IPS-18a (cell line): Measurements from ENCODE around the gene CTIF.

ENCODE experiments used
- H3K27ac ChIP-seq: one replicate; pipeline ENCODE4 v1.5.1; 2013; ENCODE audit warnings: low read length
- H3K27me3 ChIP-seq: one replicate; pipeline ENCODE4 v1.6.1; 2013; ENCODE audit warnings: mild to moderate bottlenecking, low read length; ENCODE audit not compliant: control insufficient read depth, insufficient read depth
- H3K36me3 ChIP-seq: one replicate; pipeline ENCODE4 v1.6.1; 2013; ENCODE audit warnings: low read depth, low read length; ENCODE audit not compliant: control insufficient read depth
- H3K4me1 ChIP-seq: one replicate; pipeline ENCODE4 v1.6.1; 2013; ENCODE audit warnings: low read depth, low read length; ENCODE audit not compliant: control insufficient read depth
- H3K4me3 ChIP-seq: one replicate; pipeline ENCODE4 v1.5.1; 2013; ENCODE audit warnings: low read length
- H3K9ac ChIP-seq: one replicate; pipeline ENCODE4 v1.6.1; 2013; ENCODE audit warnings: mild to moderate bottlenecking, low read length, moderate library complexity
- H3K9me3 ChIP-seq: one replicate; pipeline ENCODE4 v1.6.1; 2013; ENCODE audit warnings: low read depth, low read length; ENCODE audit not compliant: control insufficient read depth

Gene CTIF

GRCh38 chr18:48670751-48671560 lies 132.1 kb downstream of the CTIF start:
- Histone ChIP-seq H3K9ac (no peak overlapping the region), H3K9me3 (no peaks in the 10 kb centered on the region), H3K27me3 (no peaks in the 10 kb centered on the region), H3K4me1 (peaks cover 3% of the 10 kb centered on the region), H3K4me3 (no peak overlapping the region), H3K27ac (no peak overlapping the region), H3K36me3 (no peaks in the 10 kb centered on the region)

GRCh38 chr18:48671561-48671945 lies 132.7 kb downstream of the CTIF start:
- no peak overlapping the region for H3K27ac ChIP-seq
- H3K4me1 ChIP-seq, result peaks cover 3% of the 10 kb centered on the region
- no peak overlapping the region for H3K4me3 ChIP-seq
- H3K36me3 ChIP-seq, result no peaks in the 10 kb centered on the region
- no peaks in the 10 kb centered on the region for H3K27me3 ChIP-seq
- H3K9me3 ChIP-seq, result no peaks in the 10 kb centered on the region
- H3K9ac ChIP-seq, result no peak overlapping the region

GRCh38 chr18:48672671-48673340 lies 134.0 kb downstream of the CTIF start:
- Histone ChIP-seq H3K4me3 (no peak overlapping the region), H3K4me1 (peaks cover 3% of the 10 kb centered on the region), H3K9me3 (no peaks in the 10 kb centered on the region), H3K9ac (no peak overlapping the region), H3K27ac (no peak overlapping the region), H3K36me3 (no peaks in the 10 kb centered on the region), H3K27me3 (no peaks in the 10 kb centered on the region)

GRCh38 chr18:48673456-48673852 lies 134.6 kb downstream of the CTIF start:
- Histone ChIP-seq H3K27ac (no peak overlapping the region), H3K9me3 (no peaks in the 10 kb centered on the region), H3K4me3 (no peak overlapping the region), H3K4me1 (peaks cover 3% of the 10 kb centered on the region), H3K27me3 (no peaks in the 10 kb centered on the region), H3K36me3 (no peaks in the 10 kb centered on the region), H3K9ac (no peak overlapping the region)

GRCh38 chr18:48673853-48674721 lies 135.3 kb downstream of the CTIF start:
- Histone ChIP-seq H3K4me1 (peaks cover 3% of the 10 kb centered on the region), H3K9me3 (no peaks in the 10 kb centered on the region), H3K4me3 (no peak overlapping the region), H3K27me3 (no peaks in the 10 kb centered on the region), H3K9ac (no peak overlapping the region), H3K27ac (no peak overlapping the region), H3K36me3 (no peaks in the 10 kb centered on the region)

GRCh38 chr18:48674758-48675351 lies 136.0 kb downstream of the CTIF start:
- H3K27ac ChIP-seq, result no peak overlapping the region
- H3K4me1 ChIP-seq, result peaks cover 3% of the 10 kb centered on the region
- H3K27me3 ChIP-seq, result no peaks in the 10 kb centered on the region
- no peak overlapping the region for H3K9ac ChIP-seq
- H3K4me3 ChIP-seq, result no peak overlapping the region
- no peaks in the 10 kb centered on the region for H3K9me3 ChIP-seq
- no peaks in the 10 kb centered on the region for H3K36me3 ChIP-seq

GRCh38 chr18:48675352-48675761 lies 136.5 kb downstream of the CTIF start:
- H3K27me3 ChIP-seq, result no peaks in the 10 kb centered on the region
- H3K4me3 ChIP-seq, result no peak overlapping the region
- H3K27ac ChIP-seq, result no peak overlapping the region
- no peak overlapping the region for H3K9ac ChIP-seq
- no peaks in the 10 kb centered on the region for H3K36me3 ChIP-seq
- H3K4me1 ChIP-seq, result peaks cover 3% of the 10 kb centered on the region
- H3K9me3 ChIP-seq, result no peaks in the 10 kb centered on the region

GRCh38 chr18:48675912-48676311 lies 137.1 kb downstream of the CTIF start:
- Histone ChIP-seq H3K4me3 (no peak overlapping the region), H3K4me1 (peaks cover 3% of the 10 kb centered on the region), H3K27me3 (no peaks in the 10 kb centered on the region), H3K36me3 (no peaks in the 10 kb centered on the region), H3K27ac (no peak overlapping the region), H3K9ac (no peak overlapping the region), H3K9me3 (no peaks in the 10 kb centered on the region)

- H3K27me3 ChIP-seq, result no peaks in the 10 kb centered on the region
- peaks cover 3% of the 10 kb centered on the region for H3K4me1 ChIP-seq
- H3K9ac ChIP-seq, result no peak overlapping the region
- H3K4me3 ChIP-seq, result no peak overlapping the region
- no peaks in the 10 kb centered on the region for H3K9me3 ChIP-seq
- H3K36me3 ChIP-seq, result no peaks in the 10 kb centered on the region
- H3K27ac ChIP-seq, result no peak overlapping the region
These were observed 137.5 kb downstream of the CTIF start for GRCh38 chr18:48676346-48676745.

GRCh38 chr18:48676756-48677368 lies 138.0 kb downstream of the CTIF start:
- Histone ChIP-seq H3K4me1 (peaks cover 3% of the 10 kb centered on the region), H3K27me3 (no peaks in the 10 kb centered on the region), H3K27ac (no peak overlapping the region), H3K9ac (no peak overlapping the region), H3K4me3 (no peak overlapping the region), H3K9me3 (no peaks in the 10 kb centered on the region), H3K36me3 (no peaks in the 10 kb centered on the region)
